ENCODE results near the gene WNT16.

DNA sequence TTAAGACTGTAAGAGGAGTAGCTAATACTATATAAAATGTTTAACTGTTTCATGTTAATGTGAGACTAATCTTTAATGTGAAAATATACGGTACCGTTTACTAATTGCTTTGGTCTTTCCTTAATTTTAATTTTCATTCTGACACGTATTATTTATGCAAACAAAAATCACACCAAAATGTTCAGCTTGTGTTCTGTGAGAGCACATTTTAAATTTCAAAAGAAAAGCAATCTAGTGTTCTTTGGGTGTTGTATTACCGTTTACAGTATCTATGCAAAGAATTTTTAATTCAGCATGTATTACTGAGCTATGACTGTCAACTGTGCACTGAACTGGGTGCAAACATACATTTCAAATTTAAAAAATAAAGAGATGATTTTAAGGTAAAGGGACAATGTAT lies 2.2 kb downstream of the WNT16 start:
- TF ChIP-seq, protein P1, sequence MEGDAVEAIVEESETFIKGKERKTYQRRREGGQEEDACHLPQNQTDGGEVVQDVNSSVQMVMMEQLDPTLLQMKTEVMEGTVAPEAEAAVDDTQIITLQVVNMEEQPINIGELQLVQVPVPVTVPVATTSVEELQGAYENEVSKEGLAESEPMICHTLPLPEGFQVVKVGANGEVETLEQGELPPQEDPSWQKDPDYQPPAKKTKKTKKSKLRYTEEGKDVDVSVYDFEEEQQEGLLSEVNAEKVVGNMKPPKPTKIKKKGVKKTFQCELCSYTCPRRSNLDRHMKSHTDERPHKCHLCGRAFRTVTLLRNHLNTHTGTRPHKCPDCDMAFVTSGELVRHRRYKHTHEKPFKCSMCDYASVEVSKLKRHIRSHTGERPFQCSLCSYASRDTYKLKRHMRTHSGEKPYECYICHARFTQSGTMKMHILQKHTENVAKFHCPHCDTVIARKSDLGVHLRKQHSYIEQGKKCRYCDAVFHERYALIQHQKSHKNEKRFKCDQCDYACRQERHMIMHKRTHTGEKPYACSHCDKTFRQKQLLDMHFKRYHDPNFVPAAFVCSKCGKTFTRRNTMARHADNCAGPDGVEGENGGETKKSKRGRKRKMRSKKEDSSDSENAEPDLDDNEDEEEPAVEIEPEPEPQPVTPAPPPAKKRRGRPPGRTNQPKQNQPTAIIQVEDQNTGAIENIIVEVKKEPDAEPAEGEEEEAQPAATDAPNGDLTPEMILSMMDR (IDR thresholded peaks at IDR 0.05; ENCODE audit: low read length): no peak
- TF ChIP-seq EZH2phosphoT487 (IDR thresholded peaks at IDR 0.05; ENCODE audit: low read length): no peak
- no peak for TF ChIP-seq EZH2 (optimal IDR thresholded peaks at IDR 0.05; ENCODE audit: low read depth, low read length)
